Parathyroid adenoma (tissue), 2 donors: ENCODE results near the gene TNNT3.

Experiments
- H2AFZ ChIP-seq: fragments of 300-600 bp; sonication (generic); one replicate; pipeline ENCODE4 v1.7.0; 2017; ENCODE audit warnings: antibody characterized with exemption, mild to moderate bottlenecking
- H3K27ac ChIP-seq: fragments of 300-600 bp; sonication (generic); one replicate; pipeline ENCODE4 v1.7.0; 2017
- H3K27me3 ChIP-seq: fragments of 300-600 bp; sonication (generic); one replicate; pipeline ENCODE4 v1.7.0; 2017; ENCODE audit warnings: low read length; ENCODE audit not compliant: control insufficient read depth, insufficient read depth
- H3K36me3 ChIP-seq: fragments of 300-600 bp; sonication (generic); one replicate; pipeline ENCODE4 v1.7.0; 2017; ENCODE audit warnings: low read length; ENCODE audit not compliant: control insufficient read depth, insufficient read depth
- H3K4me1 ChIP-seq: fragments of 300-600 bp; sonication (generic); one replicate; pipeline ENCODE4 v1.7.0; 2017; ENCODE audit warnings: control low read depth
- H3K4me2 ChIP-seq: fragments of 300-600 bp; sonication (generic); one replicate; pipeline ENCODE4 v1.7.0; 2017; ENCODE audit warnings: low read length
- H3K4me3 ChIP-seq: fragments of 300-600 bp; sonication (generic); one replicate; pipeline ENCODE4 v1.7.0; 2017; ENCODE audit warnings: low read depth, low read length
- H3K79me2 ChIP-seq: fragments of 300-600 bp; sonication (generic); one replicate; pipeline ENCODE4 v1.7.0; 2017; ENCODE audit warnings: control low read depth
- H3K9ac ChIP-seq: fragments of 300-600 bp; sonication (generic); one replicate; pipeline ENCODE4 v1.7.0; 2017; ENCODE audit warnings: mild to moderate bottlenecking
- H3K9me3 ChIP-seq: fragments of 300-600 bp; sonication (generic); one replicate; pipeline ENCODE4 v1.7.0; 2017; ENCODE audit warnings: low read length; ENCODE audit not compliant: control insufficient read depth
- CTCF ChIP-seq: fragments of 300-600 bp; sonication (generic); IDR thresholded peaks from one replicate; pipeline ENCODE4 v1.7.0; 2017; ENCODE audit warnings: antibody characterized with exemption, mild to moderate bottlenecking
- donor health status: primary hyperparathyroidism.

The TNNT3 gene

DNA sequence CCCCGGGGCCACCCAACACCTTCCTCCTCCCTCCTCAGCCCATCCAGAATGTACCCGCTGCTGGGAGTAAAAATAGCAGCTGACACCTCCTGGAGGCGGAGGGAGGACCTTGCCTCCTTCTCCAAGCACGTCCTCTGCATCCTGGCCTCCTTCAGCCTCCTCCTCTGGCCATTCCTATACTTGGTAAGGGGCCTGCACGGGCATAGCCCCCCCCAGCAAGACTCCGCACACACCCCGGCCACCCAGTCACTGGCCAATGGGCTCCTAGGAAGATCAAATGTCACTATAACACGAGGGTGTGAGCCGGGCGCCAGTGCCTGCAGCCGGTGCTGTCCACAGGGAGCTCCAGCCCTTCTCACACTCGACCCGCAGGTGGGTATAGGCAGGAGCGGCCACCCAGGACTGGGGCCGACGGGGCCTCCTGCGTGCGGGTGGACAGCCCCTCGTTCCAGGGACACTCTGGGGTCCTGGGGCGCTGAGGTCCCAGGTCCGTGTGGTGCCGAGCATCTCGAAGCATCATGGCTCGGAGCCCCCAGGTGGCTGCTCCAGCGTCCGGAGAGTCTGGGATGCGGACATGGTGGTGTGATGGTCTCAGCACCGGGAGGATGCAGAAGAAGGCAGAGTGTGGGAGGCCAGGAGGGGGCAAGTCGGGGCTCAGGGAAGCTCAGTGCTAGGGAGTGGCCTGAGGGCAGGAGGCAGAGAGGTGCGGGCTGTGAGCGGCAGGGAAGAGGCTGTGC, at the start of gene TNNT3:
Gene TNNT3, plus strand, starts transcription at position 313 of the 737 bp plus-strand sequence. CDS start 3,172 bp downstream, outside the sequence.
- H2AFZ ChIP-seq, result no peak within 1 kb of the TSS
- H3K36me3 ChIP-seq, result no peaks in the 10 kb centered on the region
- no peaks in the 10 kb centered on the region for H3K79me2 ChIP-seq
- TF ChIP-seq CTCF, result no peak
- no peak within 1 kb of the TSS for H3K27ac ChIP-seq
- no peak within 1 kb of the TSS for H3K9ac ChIP-seq
- H3K27me3 ChIP-seq, result no peaks in the 10 kb centered on the region
- H3K9me3 ChIP-seq, result no peaks in the 10 kb centered on the region
- no peak within 1 kb of the TSS for H3K4me2 ChIP-seq
- no peak within 1 kb of the TSS for H3K4me3 ChIP-seq
- H3K4me1 ChIP-seq, result no peaks in the 10 kb centered on the region

GRCh38 chr11:1870326-1870696, 49.2 kb upstream of the TNNT3 start:
- Histone ChIP-seq H3K4me3 (no peak overlapping the region), H3K9me3 (no peaks in the 10 kb centered on the region), H3K4me1 (no peaks in the 10 kb centered on the region), H3K36me3 (no peaks in the 10 kb centered on the region), H3K79me2 (no peaks in the 10 kb centered on the region), H3K4me2 (no peak overlapping the region), H3K27ac (no peak overlapping the region), H3K27me3 (no peaks in the 10 kb centered on the region), H2AFZ (no peak overlapping the region), H3K9ac (no peak overlapping the region)
- TF ChIP-seq CTCF, result no peak

- H3K9ac ChIP-seq, result no peak overlapping the region
- H3K27ac ChIP-seq, result no peak overlapping the region
- H3K4me1 ChIP-seq, result no peaks in the 10 kb centered on the region
- H3K27me3 ChIP-seq, result no peaks in the 10 kb centered on the region
- no peaks in the 10 kb centered on the region for H3K36me3 ChIP-seq
- no peak overlapping the region for H2AFZ ChIP-seq
- no peaks in the 10 kb centered on the region for H3K9me3 ChIP-seq
- no peak overlapping the region for H3K4me3 ChIP-seq
- H3K4me2 ChIP-seq, result no peak overlapping the region
- no peaks in the 10 kb centered on the region for H3K79me2 ChIP-seq
- no peak for TF ChIP-seq CTCF
Observed at GRCh38 chr11:1870721-1871466, 48.6 kb upstream of the TNNT3 start.

GRCh38 chr11:1871531-1871930, 48.0 kb upstream of the TNNT3 start:
- H3K9me3 ChIP-seq, result no peaks in the 10 kb centered on the region
- H2AFZ ChIP-seq, result no peak overlapping the region
- no peak overlapping the region for H3K4me3 ChIP-seq
- no peak overlapping the region for H3K9ac ChIP-seq
- H3K27ac ChIP-seq, result no peak overlapping the region
- H3K4me1 ChIP-seq, result no peaks in the 10 kb centered on the region
- no peak overlapping the region for H3K4me2 ChIP-seq
- no peaks in the 10 kb centered on the region for H3K79me2 ChIP-seq
- no peak for TF ChIP-seq CTCF
- no peaks in the 10 kb centered on the region for H3K27me3 ChIP-seq
- H3K36me3 ChIP-seq, result no peaks in the 10 kb centered on the region
